GM23338 (cell line): ENCODE data around the gene ACBD5. TPM values are rescaled to one million over a fixed set of nuclear protein-coding genes. Genes with fewer than 3 reads are reported as not detected.

Experiments used
- ATAC-seq: fragments of 200-7000 bp; cut with Tn5 transposase; 3 replicates; pipeline ENCODE4 v1.9.1; 2020
- DNase-seq: peaks from one replicate; pipeline ENCODE4 v3.0.0-alpha.2; 2015; ENCODE audit warnings: low spot score
- H2AFZ ChIP-seq: fragments of 200-600 bp; sonication (generic); 2 replicates; pipeline ENCODE4 v1.8.0; 2016; ENCODE audit warnings: antibody characterized with exemption, mild to moderate bottlenecking, moderate library complexity
- H3F3A ChIP-seq: fragments of 200-600 bp; sonication (generic); replicated peaks from 2 replicates; pipeline ENCODE4 v1.8.0; 2017; ENCODE audit warnings: antibody characterized with exemption, mixed run types, low read depth
- H3K27ac ChIP-seq: fragments of 200-600 bp; sonication (generic); 2 replicates; pipeline ENCODE4 v1.6.1; 2016; ENCODE audit warnings: low read depth
- H3K27me3 ChIP-seq: fragments of 200-600 bp; sonication (generic); 2 replicates; pipeline ENCODE4 v1.8.0; 2016; ENCODE audit warnings: mild to moderate bottlenecking, mixed run types, moderate library complexity; ENCODE audit not compliant: insufficient read depth
- H3K36me3 ChIP-seq: fragments of 200-600 bp; sonication (generic); 2 replicates; pipeline ENCODE4 v1.8.0; 2016; ENCODE audit warnings: mild to moderate bottlenecking; ENCODE audit not compliant: insufficient read depth
- H3K4me1 ChIP-seq: fragments of 200-600 bp; sonication (generic); 2 replicates; pipeline ENCODE4 v1.8.0; 2016; ENCODE audit warnings: mild to moderate bottlenecking, moderate library complexity; ENCODE audit not compliant: insufficient read depth
- H3K4me2 ChIP-seq: fragments of 200-600 bp; sonication (generic); 2 replicates; pipeline ENCODE4 v1.7.1; 2017; ENCODE audit warnings: mixed run types
- H3K4me3 ChIP-seq: fragments of 200-600 bp; sonication (generic); 2 replicates; pipeline ENCODE4 v1.6.1; 2016; ENCODE audit warnings: mixed run types
- H3K79me2 ChIP-seq: fragments of 200-600 bp; sonication (generic); replicated peaks from 2 replicates; pipeline ENCODE4 v1.8.0; 2017; ENCODE audit warnings: mild to moderate bottlenecking; ENCODE audit not compliant: insufficient read depth
- H3K9me2 ChIP-seq: fragments of 200-600 bp; sonication (generic); 2 replicates; pipeline ENCODE4 v1.8.0; 2017; ENCODE audit not compliant: insufficient read depth
- H4K20me1 ChIP-seq: fragments of 200-600 bp; sonication (generic); replicated peaks from 2 replicates; pipeline ENCODE4 v1.8.0; 2017; ENCODE audit warnings: mild to moderate bottlenecking; ENCODE audit not compliant: insufficient read depth
- H3K27ac Mint-ChIP-seq: 2 replicates; pipeline ENCODE4 v1.8.0; 2020; ENCODE audit warnings: inconsistent platforms, mild to moderate bottlenecking, moderate library complexity, mixed read lengths
- H3K27me3 Mint-ChIP-seq: 3 replicates; pipeline ENCODE4 v1.8.0; 2022; ENCODE audit warnings: low read depth, mild to moderate bottlenecking, moderate library complexity, mixed read lengths, inconsistent platforms; ENCODE audit not compliant: insufficient read depth, poor library complexity
- H3K36me3 Mint-ChIP-seq: 3 replicates; pipeline ENCODE4 v1.8.0; 2021; ENCODE audit warnings: low read depth, mild to moderate bottlenecking, inconsistent platforms, moderate library complexity, mixed read lengths
- H3K4me1 Mint-ChIP-seq: 3 replicates; pipeline ENCODE4 v1.8.0; 2020; ENCODE audit warnings: mild to moderate bottlenecking, inconsistent platforms, mixed read lengths
- H3K4me3 Mint-ChIP-seq: 3 replicates; pipeline ENCODE4 v1.8.0; 2021; ENCODE audit warnings: moderate library complexity, mild to moderate bottlenecking, inconsistent platforms, mixed read lengths
- H3K9me3 Mint-ChIP-seq: 3 replicates; pipeline ENCODE4 v1.8.0; 2020; ENCODE audit warnings: moderate library complexity, mild to moderate bottlenecking, inconsistent platforms, mixed read lengths
- CREB1 ChIP-seq: fragments of 250-450 bp; sonication (Bioruptor Pico); IDR thresholded peaks from 2 replicates; pipeline ENCODE4 v1.5.0; 2020; ENCODE audit warnings: low read depth, mild to moderate bottlenecking, moderate library complexity
- CTCF ChIP-seq, 2 experiments: fragments of 200-600 bp in 1 of 2; sonication (generic) in 1 of 2; conservative IDR thresholded peaks; 2 replicates each; pipeline versions ENCODE4 v1.5.1 to v1.6.1; 2016 to 2017; ENCODE audit warnings: antibody characterized with exemption in 2 of 2, low read depth in 2 of 2, mild to moderate bottlenecking in 2 of 2, moderate library complexity in 1 of 2
- ETS1 ChIP-seq: IDR thresholded peaks from 2 replicates; pipeline ENCODE4 v1.6.1; 2016; ENCODE audit warnings: antibody characterized with exemption
- EZH2 ChIP-seq: fragments of 200-600 bp; sonication (generic); IDR thresholded peaks from one replicate; pipeline ENCODE4 v1.8.0; 2017; ENCODE audit warnings: antibody characterized with exemption, mild to moderate bottlenecking, low read depth; ENCODE audit not compliant: unreplicated experiment
- EZH2phosphoT487 ChIP-seq: fragments of 200-600 bp; sonication (generic); IDR thresholded peaks from one replicate; pipeline ENCODE4 v1.8.1; 2018; ENCODE audit warnings: antibody characterized with exemption; ENCODE audit not compliant: unreplicated experiment
- JUNB ChIP-seq: IDR thresholded peaks from one replicate; pipeline ENCODE4 v1.6.1; 2016; ENCODE audit warnings: antibody characterized with exemption; ENCODE audit not compliant: unreplicated experiment
- NANOG ChIP-seq: IDR thresholded peaks from 2 replicates; pipeline ENCODE4 v1.6.1; 2016; ENCODE audit warnings: antibody characterized with exemption, borderline replicate concordance
- POLR2AphosphoS5 ChIP-seq: IDR thresholded peaks from 2 replicates; pipeline ENCODE4 v1.6.1; 2016; ENCODE audit warnings: antibody characterized with exemption, low read depth
- REST ChIP-seq: IDR thresholded peaks from one replicate; pipeline ENCODE4 v1.6.1; 2018; ENCODE audit warnings: antibody characterized with exemption; ENCODE audit not compliant: unreplicated experiment
- STAT1 ChIP-seq: IDR thresholded peaks from one replicate; pipeline ENCODE4 v1.6.1; 2016; ENCODE audit warnings: antibody characterized with exemption; ENCODE audit not compliant: unreplicated experiment
- ZNF114 ChIP-seq: fragments of 250-450 bp; sonication (Bioruptor Pico); IDR thresholded peaks from 2 replicates; pipeline ENCODE4 v1.5.0; 2020; ENCODE audit warnings: mild to moderate bottlenecking, moderate library complexity
- ZNF331 ChIP-seq: fragments of 250-450 bp; sonication (Bioruptor Pico); IDR thresholded peaks from 2 replicates; pipeline ENCODE4 v1.5.0; 2020; ENCODE audit warnings: low read depth, mild to moderate bottlenecking, moderate library complexity
- ZNF462 ChIP-seq: fragments of 250-450 bp; sonication (Bioruptor Pico); IDR thresholded peaks from 2 replicates; pipeline ENCODE4 v1.5.0; 2020; ENCODE audit warnings: mild to moderate bottlenecking, moderate library complexity
- polyA plus RNA-seq: library from polyadenylated mRNA; unstranded; fragments of >200 nt; fragmentation: Nextera tagmentation; extraction: Ambion mirVana; gene quantifications from 2 replicates; pipeline ENCODE4 v1.2.1, GENCODE V29; 2016
- total RNA-seq: library from RNA; depleted of rRNA; stranded (reverse); fragments of >200 nt; shearing (Covaris generic); gene quantifications from 2 replicates; pipeline ENCODE4 v1.2.3, GENCODE V29; 2014

Gene ACBD5
- total and polyA plus RNA-seq, 2 experiments from 2014 or later = 9.8 to 10.1 TPM

- H3K36me3 ChIP-seq = peaks cover 43% of the 10 kb centered on the region
- no peak overlapping the region for H2AFZ ChIP-seq
- H3K4me1 ChIP-seq = no peaks in the 10 kb centered on the region
- peaks cover 79% of the 10 kb centered on the region for H3K79me2 ChIP-seq
- H3K27ac ChIP-seq = no peak overlapping the region
- H3F3A ChIP-seq = no peaks in the 10 kb centered on the region
- Mint-ChIP-seq H3K9me3 (no peaks in the 10 kb centered on the region), H3K4me1 (peaks cover 7% of the 10 kb centered on the region; the same call in 2 of the 3 replicates), H3K4me3 (no peak overlapping the region), H3K27ac (no peak overlapping the region), H3K36me3 (peaks cover 71% of the 10 kb centered on the region), H3K27me3 (peaks cover 2% of the 10 kb centered on the region)
- no peak overlapping the region for H3K4me3 ChIP-seq
- TF ChIP-seq REST (no peak), CREB1 (CRISPR knock-in tag) (no peak), EZH2 (no peak), STAT1 (no peak), ZNF331 (CRISPR knock-in tag) (no peak), ZNF462 (no peak), JUNB (no peak), POLR2AphosphoS5 (no peak), CTCF (conservative IDR thresholded peaks at IDR 0.05; ENCODE audit: low read depth in 2 of 2) (no peak), ZNF114 (no peak), EZH2phosphoT487 (no peak), ETS1 (no peak), NANOG (no peak)
- no peaks in the 10 kb centered on the region for H3K27me3 ChIP-seq
- no peaks in the 10 kb centered on the region for H3K9me2 ChIP-seq
- DNase-seq (peak; percentile 3), ATAC-seq (peak; percentile 73)
- H3K4me2 ChIP-seq = no peak overlapping the region
- H4K20me1 ChIP-seq = peaks cover 32% of the 10 kb centered on the region
Observed at GRCh38 chr10:27145937-27146336, 94.7 kb downstream of the ACBD5 start.
